LNCAP (cell line): ENCODE results near the gene DVL3.

Source experiments
- CTCF ChIP-seq: fragments of 450-650 bp; IDR thresholded peaks from 2 replicates; pipeline ENCODE4 v1.5.1; 2017; ENCODE audit warnings: mild to moderate bottlenecking

Gene DVL3

GRCh38 chr3:184154885-184155643 lies at the start of gene DVL3:
Gene DVL3 (plus strand): TSS chr3:184155377. CDS start chr3:184155636, 259 bp downstream.
- no peak for TF ChIP-seq CTCF

- TF ChIP-seq CTCF = no peak
These were observed 44.9 kb upstream of the DVL3 start for GRCh38 chr3:184110316-184110725.

GRCh38 chr3:184116017-184116416 lies 39.2 kb upstream of the DVL3 start:
- TF ChIP-seq CTCF = no peak

- TF ChIP-seq CTCF = no peak
These were observed 37.5 kb upstream of the DVL3 start for GRCh38 chr3:184117636-184118035.

GRCh38 chr3:184126006-184126405 lies 29.2 kb upstream of the DVL3 start:
- TF ChIP-seq CTCF = no peak

- TF ChIP-seq CTCF = peak; percentile 41; the same call in 1 of the 2 replicates
These were observed 26.2 kb upstream of the DVL3 start for GRCh38 chr3:184129012-184129411.

GRCh38 chr3:184132945-184133344 lies 22.2 kb upstream of the DVL3 start:
- no peak for TF ChIP-seq CTCF
